Measurements from ENCODE around the gene DENND6B. TPM values are rescaled to one million over a fixed set of nuclear protein-coding genes. Genes with fewer than 3 reads are reported as not detected.

The DENND6B gene
- total and polyA plus RNA-seq, 2 experiments from 2014 or later: 0.71 to 1.3 TPM

GRCh38 chr22:50262973-50263617 is 63.7 kb downstream of the DENND6B start:
- Histone ChIP-seq H3K36me3 (ENCODE audit: insufficient read depth) (no peaks in the 10 kb centered on the region), H2AFZ (no peak overlapping the region), H3K27me3 (ENCODE audit: insufficient read depth) (peaks cover 44% of the 10 kb centered on the region), H3F3A (replicated peaks; ENCODE audit: low read depth) (no peaks in the 10 kb centered on the region), H3K27ac (ENCODE audit: low read depth) (no peak overlapping the region), H3K4me1 (ENCODE audit: insufficient read depth) (peaks cover 7% of the 10 kb centered on the region), H3K9me2 (ENCODE audit: insufficient read depth) (no peaks in the 10 kb centered on the region), H3K79me2 (replicated peaks; ENCODE audit: insufficient read depth) (no peaks in the 10 kb centered on the region), H3K4me2 (peak overlapping the region; percentile 66; the same call in 1 of the 2 replicates), H3K4me3 (no peak overlapping the region), H4K20me1 (replicated peaks; ENCODE audit: insufficient read depth) (no peaks in the 10 kb centered on the region)
- Mint-ChIP-seq H3K9me3 (no peaks in the 10 kb centered on the region), H3K27ac (no peak overlapping the region), H3K4me1 (peaks cover 6% of the 10 kb centered on the region; the same call in 2 of the 3 replicates), H3K36me3 (ENCODE audit: low read depth) (no peaks in the 10 kb centered on the region), H3K27me3 (ENCODE audit: insufficient read depth, low read depth, poor library complexity) (peaks cover 34% of the 10 kb centered on the region), H3K4me3 (no peak overlapping the region)
- TF ChIP-seq EZH2phosphoT487 (IDR thresholded peaks at IDR 0.05; ENCODE audit: unreplicated experiment) (no peak), CREB1 (CRISPR knock-in tag; IDR thresholded peaks at IDR 0.05; ENCODE audit: low read depth) (no peak), EZH2 (IDR thresholded peaks at IDR 0.05; ENCODE audit: low read depth, unreplicated experiment) (no peak), JUNB (IDR thresholded peaks at IDR 0.05; ENCODE audit: unreplicated experiment) (no peak), ZNF462 (CRISPR knock-in tag; IDR thresholded peaks at IDR 0.05) (no peak), CTCF (conservative IDR thresholded peaks at IDR 0.05; ENCODE audit: low read depth in 2 of 2) (no peak), POLR2AphosphoS5 (IDR thresholded peaks at IDR 0.05; ENCODE audit: low read depth) (no peak), REST (IDR thresholded peaks at IDR 0.05; ENCODE audit: unreplicated experiment) (no peak), ZNF331 (CRISPR knock-in tag; IDR thresholded peaks at IDR 0.05; ENCODE audit: low read depth) (no peak), STAT1 (IDR thresholded peaks at IDR 0.05; ENCODE audit: unreplicated experiment) (no peak), ETS1 (IDR thresholded peaks at IDR 0.05) (no peak), NANOG (IDR thresholded peaks at IDR 0.05; ENCODE audit: borderline replicate concordance) (no peak)
- ATAC-seq: no peak
- DNase-seq (ENCODE audit: low spot score): no peak

All from GM23338 (cell line).